Left ventricle myocardium superior (tissue), 1 donor: ENCODE measurements around the gene LGMN. TPM values are rescaled to one million over a fixed set of nuclear protein-coding genes. Genes with fewer than 3 reads are reported as not detected.
A peak's percentile ranks its signal among the peaks of the same experiment; 100 is the strongest.
"Not testable (repeated sequence)": the region's sequence is repeated elsewhere in the genome, so short reads cannot be mapped to it uniquely, and the experiment has no call there.

Experiments
- ATAC-seq: fragments of 200-7000 bp; cut with Tn5 transposase; one replicate; pipeline ENCODE4 v1.9.1; 2020; ENCODE audit warnings: mild to moderate bottlenecking, moderate library complexity
- DNase-seq: peaks from one replicate; pipeline ENCODE4 v3.0.0-alpha.2; 2020
- intact Hi-C: fragments of 100-400 bp; cut with micrococcal nuclease; formaldehyde crosslinking; loops from one replicate; pipeline ENCODE4 v1.11.0; 2022
- total RNA-seq: library from RNA; stranded (reverse); fragmentation: NEBNext Ultra II Directional; extraction: Animal tissue kit (Norgen Biotek cat#: 25700); gene quantifications from one replicate; pipeline ENCODE4 v1.2.1, GENCODE V29; 2021
- donor health status: DM: no; HTN: yes; CAD: no; lungs with severe emphysema.

LGMN gene
- total RNA-seq, 1 donor from 2014 or later = 100.0 TPM

- intact Hi-C loops = no loop called here
- DNase-seq (no peak), ATAC-seq (no peak)
Observed at GRCh38 chr14:92684801-92685560, 63.4 kb downstream of the LGMN start.

GRCh38 chr14:92683041-92683440 is 65.4 kb downstream of the LGMN start:
- DNase-seq = no peak
- intact Hi-C loops = no loop called here

GRCh38 chr14:92680781-92681650 is 67.4 kb downstream of the LGMN start:
- peak; percentile 87 for DNase-seq
- peak; percentile 68 for ATAC-seq
- intact Hi-C loops = no loop called here

More at GRCh38 chr14:92683041-92683440, 65.4 kb downstream of the LGMN start:
- no peak for ATAC-seq

- DNase-seq, intact Hi-C loops: not testable (repeated sequence)
Observed at GRCh38 chr14:92680330-92680729, 68.1 kb downstream of the LGMN start.

GRCh38 chr14:92679246-92679645 is 69.2 kb downstream of the LGMN start:
- no peak for ATAC-seq
- no peak for DNase-seq
- intact Hi-C loops = no loop called here

More at GRCh38 chr14:92680330-92680729, 68.1 kb downstream of the LGMN start:
- not testable (repeated sequence) for ATAC-seq

GRCh38 chr14:92678766-92679165 is 69.7 kb downstream of the LGMN start:
- no peak for ATAC-seq
- no peak for DNase-seq
- intact Hi-C loops = no loop called here

DNA sequence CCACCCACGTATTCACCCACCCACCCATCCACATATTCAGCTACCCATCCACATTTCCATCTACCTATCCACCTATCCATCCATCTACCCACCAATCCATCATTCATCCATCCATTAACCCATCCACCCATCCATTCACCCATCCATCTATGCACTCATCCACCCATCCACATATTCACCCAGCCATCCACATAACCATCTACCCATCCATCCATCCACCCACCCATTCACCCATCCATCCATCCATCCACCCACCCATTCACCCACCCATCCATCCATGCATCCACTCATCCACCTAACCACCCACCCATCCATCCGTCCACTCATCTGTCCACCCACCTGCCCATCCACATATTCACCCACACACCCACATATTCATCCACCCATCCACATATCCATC is 70.5 kb downstream of the LGMN start:
- no peak for ATAC-seq
- intact Hi-C loops = no loop called here
- no peak for DNase-seq

DNA sequence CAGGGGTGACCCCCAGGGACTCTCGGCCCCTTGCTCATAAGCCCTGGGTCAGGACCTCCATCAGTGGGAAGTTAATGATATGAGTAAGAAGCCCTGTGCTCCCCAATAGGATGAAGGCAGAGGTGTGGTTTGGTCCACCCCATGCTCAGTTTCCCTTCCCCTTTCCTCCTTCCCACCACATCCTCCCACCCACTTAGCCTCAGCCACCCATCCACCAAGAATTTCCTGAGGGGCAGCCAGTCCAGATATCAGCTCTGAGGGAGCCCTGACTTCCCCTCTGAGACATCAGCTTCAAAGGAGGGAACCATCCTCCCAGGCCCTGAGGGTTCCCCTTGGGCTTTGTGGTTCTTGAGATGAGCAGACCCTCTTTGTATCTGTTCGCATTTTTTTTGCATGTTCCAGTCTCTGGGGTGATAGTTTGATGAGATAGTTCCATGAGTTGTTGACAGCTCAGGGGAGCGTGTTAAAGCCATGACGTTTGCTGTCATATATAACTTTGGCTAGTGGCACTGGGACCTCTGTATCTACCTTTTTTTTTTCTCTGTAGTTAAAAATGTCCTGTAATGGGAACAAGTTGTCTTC is 71.2 kb downstream of the LGMN start:
- peak; percentile 57 for ATAC-seq
- intact Hi-C loops = no loop called here
- DNase-seq = no peak

DNA sequence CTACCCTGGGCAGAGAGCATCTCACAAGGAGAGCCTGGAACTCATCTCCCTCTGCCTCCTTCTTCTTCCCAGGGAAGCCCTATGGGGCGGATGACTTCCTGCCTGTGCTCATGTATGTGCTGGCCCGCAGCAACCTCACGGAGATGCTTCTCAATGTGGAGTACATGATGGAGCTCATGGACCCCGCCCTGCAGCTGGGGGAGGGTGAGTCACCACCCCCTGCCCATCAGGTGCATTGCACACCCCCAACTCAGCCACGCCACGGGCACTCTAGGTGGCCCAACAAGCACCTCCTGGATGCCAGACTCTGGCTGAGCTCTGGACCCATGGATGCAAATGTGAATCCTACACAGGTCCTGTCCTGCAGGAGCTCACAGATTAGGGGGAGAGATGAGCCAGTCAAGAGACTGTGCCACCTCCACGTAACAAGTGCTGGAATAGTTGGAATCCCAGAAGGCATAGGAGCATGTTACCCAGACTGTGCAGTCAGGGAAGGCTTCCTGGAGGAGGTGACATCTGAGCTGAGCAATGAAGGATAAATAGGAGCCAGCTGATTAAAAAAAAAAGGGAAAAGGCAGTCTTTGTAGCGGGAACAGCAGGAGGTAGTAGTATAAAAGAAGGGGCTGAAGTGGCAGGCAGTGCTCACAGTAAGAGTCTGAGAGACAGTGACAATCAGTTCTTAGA is 71.9 kb downstream of the LGMN start:
- DNase-seq (no peak), ATAC-seq (no peak)
- intact Hi-C loops = no loop called here

DNA sequence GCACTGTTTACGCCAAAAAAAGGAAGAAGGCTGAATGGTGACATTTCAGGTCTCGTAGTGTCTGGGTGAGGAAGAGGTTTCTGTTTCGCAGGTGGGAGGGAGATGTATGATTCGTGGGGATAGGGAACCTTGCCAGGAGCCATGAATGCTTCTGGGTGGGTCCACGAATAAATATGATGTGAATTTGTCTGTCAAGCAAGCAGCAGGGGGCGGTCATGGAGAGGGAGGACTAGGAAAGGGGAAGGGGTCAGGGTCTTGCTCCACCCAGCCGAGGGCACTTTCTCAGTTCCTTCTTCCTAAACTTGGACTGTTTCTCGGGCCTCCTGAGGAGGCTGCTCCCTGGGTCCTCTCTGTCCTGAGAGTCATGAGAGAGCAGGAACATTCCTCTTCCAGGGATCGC is 72.5 kb downstream of the LGMN start:
- no peak for DNase-seq
- ATAC-seq = peak; percentile 49
- intact Hi-C loops = no loop called here

- ATAC-seq = no peak
- intact Hi-C loops = no loop called here
- DNase-seq = no peak
Observed at GRCh38 chr14:92675421-92675820, 73.0 kb downstream of the LGMN start.

- ATAC-seq = no peak
- intact Hi-C loops = no loop called here
- no peak for DNase-seq
Observed at GRCh38 chr14:92673601-92674150, 74.8 kb downstream of the LGMN start.

- DNase-seq (peak; percentile 12), ATAC-seq (no peak)
- intact Hi-C loops = no loop called here
Observed at GRCh38 chr14:92670643-92671366, 77.6 kb downstream of the LGMN start.

GRCh38 chr14:92670160-92670559 is 78.3 kb downstream of the LGMN start:
- intact Hi-C loops = no loop called here
- DNase-seq (peak; percentile 44), ATAC-seq (peak; percentile 76)

DNA sequence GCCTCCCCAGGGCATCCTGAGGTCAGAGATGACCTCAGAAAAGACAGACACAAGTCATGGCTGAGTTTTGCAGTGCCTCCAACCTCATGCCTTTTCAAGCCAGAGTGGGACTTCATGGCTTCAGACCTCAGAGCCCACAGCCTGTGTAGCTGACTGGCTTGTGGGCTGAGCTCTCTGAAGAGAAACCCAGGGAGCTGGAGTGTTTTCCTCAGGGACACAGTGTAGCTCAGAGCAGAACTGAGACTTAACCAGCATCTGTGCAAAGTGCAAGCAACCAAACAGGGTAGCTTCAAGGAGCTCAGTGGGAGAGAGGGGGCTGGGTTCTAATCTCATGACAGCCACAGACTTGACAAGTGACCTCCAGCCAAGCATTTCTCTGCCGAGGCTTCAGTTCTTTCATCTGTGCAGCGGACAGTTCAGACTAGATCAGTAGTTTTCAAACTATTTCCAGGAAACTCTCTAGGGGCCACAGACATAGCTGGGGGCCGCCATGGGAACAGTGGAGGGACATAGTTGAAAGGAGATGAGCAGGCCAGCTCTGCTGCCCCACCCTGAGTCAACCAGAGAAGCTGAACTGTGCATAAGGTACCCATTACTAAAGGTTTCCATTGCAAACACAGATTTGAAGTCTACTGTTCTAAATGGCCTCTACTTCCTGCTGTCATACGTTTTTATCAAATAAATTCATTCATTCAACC is 80.0 kb downstream of the LGMN start:
- no peak for ATAC-seq
- no peak for DNase-seq
- intact Hi-C loops = no loop called here

DNA sequence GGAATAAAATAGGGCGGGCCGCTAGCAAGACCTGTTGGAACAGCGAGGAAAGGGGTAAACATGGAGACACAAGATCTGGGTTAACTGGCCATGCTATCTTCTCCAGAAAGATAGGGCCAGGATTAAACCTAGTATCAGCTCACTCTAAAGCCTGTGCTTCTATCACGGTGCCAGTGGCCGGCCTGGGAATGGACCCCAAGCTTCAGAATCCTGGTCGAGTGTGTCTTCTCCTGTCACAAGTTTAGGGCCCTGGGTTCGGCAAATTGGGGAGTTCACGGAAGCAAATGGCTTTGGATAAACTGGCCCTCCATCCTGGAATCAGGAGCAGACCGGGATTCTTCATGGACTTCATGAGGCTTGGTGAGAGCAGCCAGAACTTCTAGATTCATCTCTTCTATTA is 82.2 kb downstream of the LGMN start:
- intact Hi-C loops = no loop called here

GRCh38 chr14:92665661-92666110 is 82.7 kb downstream of the LGMN start:
- intact Hi-C loops = no loop called here
- ATAC-seq (peak; percentile 43), DNase-seq (no peak)

More for the DNA sequence above, 82.2 kb downstream of the LGMN start:
- ATAC-seq (no peak), DNase-seq (no peak)

DNA sequence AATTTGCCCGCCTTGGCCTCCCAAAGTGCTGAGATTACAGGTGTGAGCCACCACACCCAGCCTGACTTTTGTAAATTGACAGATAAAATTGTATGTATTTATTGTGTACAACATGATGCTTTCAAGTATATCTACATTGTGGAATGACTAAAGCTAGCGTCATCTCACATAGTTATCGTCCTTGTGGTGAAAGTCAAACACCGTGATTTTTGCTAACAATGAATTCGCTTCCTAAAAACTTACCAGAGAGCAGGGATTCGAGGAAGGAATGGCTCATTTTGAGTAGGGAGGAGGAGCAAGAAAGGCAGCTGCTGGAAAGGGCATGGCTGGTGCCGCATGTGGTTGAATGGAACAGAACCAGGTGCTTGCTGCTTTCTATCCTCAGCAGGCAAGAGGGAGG is 85.4 kb downstream of the LGMN start:
- intact Hi-C loops = no loop called here
- DNase-seq (no peak), ATAC-seq (no peak)
